HG03565 (cell line): Measurements from ENCODE around the gene DNAAF5.
"Not testable (repeated sequence)": the region's sequence is repeated elsewhere in the genome, so short reads cannot be mapped to it uniquely, and the experiment has no call there.

Experiments used
- ATAC-seq: cut with Tn5 transposase; IDR thresholded peaks from one replicate; pipeline ENCODE4 v1.9.1; 2021; ENCODE audit warnings: mild to moderate bottlenecking, moderate library complexity; ENCODE audit not compliant: unreplicated experiment

The DNAAF5 gene

GRCh38 chr7:802500-803242 lies 76.2 kb downstream of the DNAAF5 start:
- no peak for ATAC-seq

GRCh38 chr7:803243-803635 lies 76.7 kb downstream of the DNAAF5 start:
- ATAC-seq = no peak

GRCh38 chr7:803796-804195 lies 77.3 kb downstream of the DNAAF5 start:
- not testable (repeated sequence) for ATAC-seq

GRCh38 chr7:805261-805660 lies 78.8 kb downstream of the DNAAF5 start:
- ATAC-seq = no peak

- no peak for ATAC-seq
Observed at GRCh38 chr7:815284-816216, 89.1 kb downstream of the DNAAF5 start.

- peak; percentile 84 for ATAC-seq
Observed at GRCh38 chr7:816300-816750, 89.8 kb downstream of the DNAAF5 start.

- ATAC-seq = no peak
Observed at GRCh38 chr7:816751-817671, 90.5 kb downstream of the DNAAF5 start.

- no peak for ATAC-seq
Observed at GRCh38 chr7:818031-818699, 91.7 kb downstream of the DNAAF5 start.

GRCh38 chr7:820341-820740 lies 93.8 kb downstream of the DNAAF5 start:
- ATAC-seq = no peak

GRCh38 chr7:821688-822087 lies 95.2 kb downstream of the DNAAF5 start:
- ATAC-seq = no peak

GRCh38 chr7:822692-823276 lies 96.3 kb downstream of the DNAAF5 start:
- no peak for ATAC-seq

- ATAC-seq = no peak
Observed at GRCh38 chr7:823649-824048, 97.2 kb downstream of the DNAAF5 start.

GRCh38 chr7:824081-824480 lies 97.6 kb downstream of the DNAAF5 start:
- ATAC-seq = no peak

GRCh38 chr7:824664-825063 lies 98.2 kb downstream of the DNAAF5 start:
- ATAC-seq = no peak

GRCh38 chr7:825386-825785 lies 98.9 kb downstream of the DNAAF5 start:
- no peak for ATAC-seq

GRCh38 chr7:826230-826917 lies 99.9 kb downstream of the DNAAF5 start:
- no peak for ATAC-seq

GRCh38 chr7:828793-829561 lies 102.5 kb downstream of the DNAAF5 start:
- no peak for ATAC-seq

- ATAC-seq = no peak
Observed at GRCh38 chr7:830069-830468, 103.6 kb downstream of the DNAAF5 start.
